ENCODE data around the gene HPSE.
A peak's percentile ranks its signal among the peaks of the same experiment; 100 is the strongest.

The HPSE gene

DNA sequence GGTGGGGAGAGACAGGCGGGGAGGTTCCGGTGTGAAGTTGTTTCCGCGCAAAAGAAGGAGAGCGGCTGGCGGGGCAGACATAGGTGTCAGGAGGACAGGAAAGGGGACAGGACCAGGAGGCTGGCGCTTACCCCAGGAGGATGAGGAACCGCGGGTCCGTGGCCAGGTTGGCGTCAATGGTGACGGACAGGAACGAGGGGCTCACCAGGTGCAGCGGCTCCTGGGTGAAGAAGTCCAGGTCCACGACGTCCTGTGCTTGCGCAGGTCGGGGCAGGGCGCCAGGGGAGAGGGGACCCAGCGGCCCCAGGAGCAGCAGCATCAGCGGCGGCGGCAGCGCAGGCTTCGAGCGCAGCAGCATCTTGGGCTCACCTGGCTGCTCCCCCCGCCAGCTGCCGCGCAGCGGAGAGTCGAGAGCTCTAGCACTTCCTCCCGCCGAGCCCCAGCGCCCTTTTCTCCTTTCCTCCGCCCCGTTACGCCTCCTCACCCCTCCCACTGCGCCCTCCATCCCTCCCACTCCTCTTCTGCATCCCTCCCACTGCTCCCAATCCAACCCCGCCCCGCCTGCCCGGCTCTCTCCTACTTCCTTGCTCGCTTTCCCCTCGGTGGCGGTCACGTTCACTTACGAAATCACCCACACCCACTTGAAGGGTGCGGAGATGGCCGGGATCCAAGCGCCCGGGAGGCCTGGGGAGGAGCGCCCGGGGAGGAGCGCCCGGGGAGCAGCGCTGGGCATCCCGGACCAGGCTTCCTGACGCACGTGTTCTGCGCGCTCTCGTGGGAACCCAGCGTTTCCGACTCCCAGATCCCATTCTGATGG is at the start of gene HPSE:
Gene HPSE (minus strand): TSS at position 424 of the 817 bp plus-strand sequence. CDS start 66 bp downstream, at position 358.
- FAIRE-seq: no peak
- peak; percentile 44 for DNase-seq (ENCODE audit: insufficient read length, low spot score)

DNA sequence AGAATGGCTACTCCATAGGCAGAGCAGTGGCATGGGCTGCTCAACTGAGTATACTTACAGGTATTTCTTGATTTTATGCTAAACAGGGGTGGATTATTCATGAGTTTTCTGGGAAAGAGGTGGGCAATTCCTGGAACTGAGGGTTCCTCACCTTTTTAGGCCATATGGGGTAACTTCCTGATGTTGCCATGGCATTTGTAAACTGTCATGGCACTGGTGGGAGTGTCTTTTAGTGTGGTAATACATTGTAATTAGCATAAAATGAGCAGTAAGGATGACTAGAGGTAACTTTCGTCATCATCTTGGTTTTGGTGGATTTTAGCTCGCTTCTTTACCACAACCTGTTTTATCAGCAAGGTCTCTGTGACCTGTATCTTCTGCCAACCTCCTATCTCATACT is 48.2 kb upstream of the HPSE start:
- no peak for FAIRE-seq

DNA sequence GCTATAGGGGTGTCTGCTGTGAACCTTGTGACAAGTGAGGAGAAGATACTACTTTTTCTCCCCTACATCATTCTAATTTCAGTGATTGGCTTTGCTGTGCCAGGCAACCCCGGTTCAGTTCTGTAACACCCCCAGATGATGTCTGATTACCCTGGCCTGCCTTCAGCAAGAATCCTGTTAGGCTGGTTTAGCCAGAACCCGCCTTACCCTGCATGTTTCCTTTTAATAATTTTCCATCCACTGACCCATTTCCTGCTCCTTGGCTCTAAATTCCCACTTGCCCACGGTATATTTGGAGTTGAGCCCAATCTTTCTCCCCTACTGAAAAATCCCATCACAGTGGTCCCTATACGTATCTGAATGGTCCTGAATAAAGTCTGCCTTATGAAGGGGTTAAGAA is 46.5 kb upstream of the HPSE start:
- FAIRE-seq: no peak

More for the DNA sequence above, 48.2 kb upstream of the HPSE start:
- no peak for DNase-seq (ENCODE audit: insufficient read length, low spot score)

GRCh38 chr4:83378419-83378818 is 43.8 kb upstream of the HPSE start:
- no peak for DNase-seq (ENCODE audit: insufficient read length, low spot score)
- FAIRE-seq: no peak

More for the DNA sequence above, 46.5 kb upstream of the HPSE start:
- DNase-seq (ENCODE audit: insufficient read length, low spot score): no peak

- no peak for FAIRE-seq
- DNase-seq (ENCODE audit: insufficient read length, low spot score): no peak
Observed at GRCh38 chr4:83372931-83373330, 38.3 kb upstream of the HPSE start.

DNA sequence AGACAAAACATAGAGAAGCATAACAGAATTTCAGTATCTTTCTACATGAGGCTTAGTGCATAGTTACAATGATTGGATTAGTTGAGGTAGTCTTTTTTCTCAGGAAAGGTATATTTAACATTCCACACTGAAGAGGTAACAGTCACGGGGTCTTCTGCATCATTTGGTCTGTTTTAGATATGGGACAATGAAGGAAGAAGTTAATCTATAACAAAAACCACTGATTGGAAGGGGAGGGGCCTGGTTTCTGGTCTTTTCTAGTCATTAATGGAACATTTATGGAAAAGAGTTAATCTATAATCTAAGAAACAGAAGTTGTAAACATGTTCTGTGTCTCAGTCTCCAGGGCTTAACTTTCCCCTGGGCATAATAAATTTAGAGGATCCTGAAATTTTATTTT is 37.3 kb upstream of the HPSE start:
- DNase-seq (ENCODE audit: insufficient read length, low spot score) (no peak), FAIRE-seq (no peak)

- DNase-seq (ENCODE audit: insufficient read length, low spot score) (no peak), FAIRE-seq (no peak)
Observed at GRCh38 chr4:83371235-83371634, 36.6 kb upstream of the HPSE start.

- FAIRE-seq (no peak), DNase-seq (ENCODE audit: insufficient read length, low spot score) (no peak)
Observed at GRCh38 chr4:83370640-83370906, 35.9 kb upstream of the HPSE start.

DNA sequence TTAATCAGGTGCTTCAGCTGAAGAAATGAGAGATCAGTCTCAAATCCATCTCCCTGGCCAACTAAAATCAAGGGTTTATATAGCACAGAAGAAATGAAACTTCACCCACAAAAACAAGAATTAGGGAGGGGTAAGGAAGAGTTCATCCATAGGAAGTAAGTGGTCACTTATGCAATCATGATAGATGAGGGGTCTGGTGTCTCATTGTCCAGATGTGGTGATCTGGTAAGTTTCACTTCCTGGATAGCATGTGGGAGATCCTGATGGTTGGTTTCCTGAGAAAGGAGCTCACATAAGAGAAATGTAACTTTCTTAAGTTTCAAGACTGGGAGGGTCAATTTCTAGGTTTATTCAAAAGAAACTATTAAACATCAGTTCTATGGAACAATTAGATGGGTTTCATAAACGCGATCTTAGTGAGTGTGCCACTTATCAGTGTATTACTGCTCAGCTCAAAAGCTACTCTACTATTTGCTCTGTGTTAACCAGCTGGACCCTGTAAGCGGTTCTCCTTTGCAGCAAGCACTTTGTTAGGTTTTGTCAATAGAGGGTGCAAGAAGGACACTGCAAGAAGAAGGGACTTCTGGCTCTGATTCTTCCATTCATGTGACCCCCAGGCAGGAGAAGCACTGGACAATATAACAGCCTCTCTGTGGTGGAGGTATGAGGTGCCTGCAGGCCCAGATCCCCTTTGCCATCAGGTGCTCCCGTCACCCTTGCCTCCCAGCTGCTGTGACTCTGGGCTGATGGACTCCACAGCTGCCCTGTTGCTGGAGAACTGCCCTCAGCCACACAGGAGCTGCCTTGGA is 35.4 kb upstream of the HPSE start:
- FAIRE-seq (no peak), DNase-seq (ENCODE audit: insufficient read length, low spot score) (no peak)

DNA sequence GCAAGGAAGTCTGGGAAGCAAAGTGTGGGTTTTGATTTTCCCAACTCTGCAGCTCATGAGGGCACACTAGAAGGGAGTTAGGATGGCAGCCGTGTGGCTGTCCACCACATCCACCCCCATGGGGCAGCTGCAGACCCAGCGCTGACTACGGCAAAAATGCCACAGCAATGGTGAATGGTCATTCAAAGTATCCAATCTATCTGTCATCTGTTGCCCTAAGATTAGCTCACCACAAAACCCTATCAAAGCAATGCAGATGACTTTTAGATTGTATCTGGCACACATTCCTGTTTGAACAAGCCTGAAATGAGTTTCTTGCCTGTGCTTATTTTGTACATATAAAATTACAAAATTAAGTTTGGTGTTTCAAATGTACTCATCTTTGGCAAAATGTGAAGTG is 29.7 kb upstream of the HPSE start:
- FAIRE-seq: no peak
- no peak for DNase-seq (ENCODE audit: insufficient read length, low spot score)

DNA sequence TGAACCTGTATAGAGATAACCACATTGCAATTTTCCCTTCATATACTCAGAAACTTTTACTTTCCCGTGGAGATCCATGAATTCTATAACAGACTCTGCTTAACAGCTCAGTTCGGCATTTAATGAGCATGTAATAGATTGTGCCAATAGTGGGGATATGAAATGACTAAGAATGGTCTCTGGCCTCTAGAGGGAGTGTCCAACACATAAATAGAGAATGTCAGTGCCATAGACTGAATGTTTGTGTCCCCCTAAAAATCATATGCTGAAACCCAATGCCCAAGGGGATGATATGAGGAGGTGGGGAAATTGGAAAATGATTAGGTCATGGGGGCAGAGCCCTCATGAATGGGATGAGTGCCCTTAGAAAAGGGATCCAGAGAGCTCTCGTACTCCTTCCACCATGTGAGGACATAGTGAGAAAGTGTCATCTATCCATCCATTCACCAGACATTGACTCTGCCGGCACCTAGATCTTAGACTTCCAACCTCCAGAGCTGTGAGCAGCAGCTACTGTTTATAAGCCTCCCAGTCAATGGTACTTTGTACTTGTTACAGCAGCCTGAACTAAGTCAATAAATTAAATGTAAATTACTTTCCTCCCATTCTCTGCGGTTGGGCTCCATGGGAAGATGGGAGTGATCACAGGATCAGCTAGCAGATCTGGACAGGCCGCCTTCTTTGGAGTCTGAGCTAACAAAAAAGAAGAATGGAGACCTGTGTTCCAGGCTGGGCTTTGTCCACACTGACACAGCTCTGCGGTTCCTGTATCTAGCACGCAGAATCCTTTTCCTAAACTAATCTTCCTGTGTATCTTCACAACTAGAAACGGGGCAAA is 28.1 kb upstream of the HPSE start:
- DNase-seq (ENCODE audit: insufficient read length, low spot score) (no peak), FAIRE-seq (no peak)

- DNase-seq (ENCODE audit: insufficient read length, low spot score) (no peak), FAIRE-seq (no peak)
Observed at GRCh38 chr4:83361416-83362103, 26.9 kb upstream of the HPSE start.

DNA sequence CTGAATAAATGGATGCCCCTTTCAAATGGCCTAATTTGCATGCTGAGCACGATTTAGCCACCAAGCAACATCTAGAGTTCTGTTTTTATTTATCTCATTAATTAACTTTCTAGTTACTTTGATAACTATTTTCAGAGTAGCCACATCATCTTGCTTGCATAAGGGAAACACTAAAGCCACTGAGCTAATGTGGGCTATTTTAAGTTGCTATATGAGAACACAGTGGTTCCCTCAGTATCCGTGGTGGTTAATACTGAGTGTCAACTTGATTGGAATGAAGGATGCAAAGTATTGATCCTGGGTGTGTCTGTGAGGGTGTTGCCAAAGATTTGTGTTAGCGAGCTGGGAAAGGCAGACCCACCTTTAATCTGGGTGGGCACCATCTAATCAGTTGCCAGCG is 25.4 kb upstream of the HPSE start:
- no peak for FAIRE-seq
- DNase-seq (ENCODE audit: insufficient read length, low spot score): no peak

GRCh38 chr4:83358410-83358809 is 23.8 kb upstream of the HPSE start:
- FAIRE-seq: no peak
- DNase-seq (ENCODE audit: insufficient read length, low spot score): peak; percentile 59

GRCh38 chr4:83356899-83357661 is 22.4 kb upstream of the HPSE start:
- FAIRE-seq: no peak
- peak; percentile 35 for DNase-seq (ENCODE audit: insufficient read length, low spot score)

DNA sequence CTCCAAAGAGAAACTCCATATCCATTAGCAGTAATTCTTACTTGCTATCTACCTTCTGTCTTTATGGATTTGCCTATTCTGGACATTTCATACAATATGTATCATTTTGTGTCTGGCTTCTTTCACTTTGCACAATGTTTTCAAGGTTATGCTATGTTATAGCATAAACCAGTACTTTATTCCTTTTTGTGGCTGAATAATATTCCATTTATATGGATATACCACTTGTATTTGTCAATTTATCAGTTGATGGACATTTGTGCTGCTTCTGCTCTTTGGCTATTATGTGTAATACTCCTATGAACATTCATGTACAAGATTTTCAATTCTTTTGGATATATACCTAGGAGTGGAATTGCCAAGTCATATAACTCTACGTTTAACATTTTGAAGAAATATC is 18.9 kb upstream of the HPSE start:
- no peak for DNase-seq (ENCODE audit: insufficient read length, low spot score)
- no peak for FAIRE-seq

GRCh38 chr4:83348074-83348473 is 13.4 kb upstream of the HPSE start:
- FAIRE-seq (no peak), DNase-seq (ENCODE audit: insufficient read length, low spot score) (no peak)

DNA sequence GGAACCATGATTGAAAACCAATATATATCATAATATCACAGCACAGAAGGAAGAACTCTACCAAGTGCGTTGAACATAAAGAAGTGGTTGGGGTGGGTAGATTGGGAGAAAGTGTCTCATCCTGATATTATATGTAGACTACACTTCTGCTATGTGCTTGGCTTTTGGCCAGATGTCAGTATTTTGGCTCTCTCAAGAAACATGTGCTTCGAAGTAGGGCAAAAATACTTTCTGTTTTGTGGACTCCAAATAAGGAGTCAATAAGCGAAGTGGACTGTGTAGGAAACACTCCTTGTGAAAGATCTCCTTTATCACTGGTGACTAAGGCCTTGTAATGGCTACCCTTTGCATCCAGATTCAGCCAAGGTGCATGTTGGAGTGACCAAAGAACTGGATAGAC is 7.8 kb upstream of the HPSE start:
- DNase-seq (ENCODE audit: insufficient read length, low spot score): no peak
- no peak for FAIRE-seq

DNA sequence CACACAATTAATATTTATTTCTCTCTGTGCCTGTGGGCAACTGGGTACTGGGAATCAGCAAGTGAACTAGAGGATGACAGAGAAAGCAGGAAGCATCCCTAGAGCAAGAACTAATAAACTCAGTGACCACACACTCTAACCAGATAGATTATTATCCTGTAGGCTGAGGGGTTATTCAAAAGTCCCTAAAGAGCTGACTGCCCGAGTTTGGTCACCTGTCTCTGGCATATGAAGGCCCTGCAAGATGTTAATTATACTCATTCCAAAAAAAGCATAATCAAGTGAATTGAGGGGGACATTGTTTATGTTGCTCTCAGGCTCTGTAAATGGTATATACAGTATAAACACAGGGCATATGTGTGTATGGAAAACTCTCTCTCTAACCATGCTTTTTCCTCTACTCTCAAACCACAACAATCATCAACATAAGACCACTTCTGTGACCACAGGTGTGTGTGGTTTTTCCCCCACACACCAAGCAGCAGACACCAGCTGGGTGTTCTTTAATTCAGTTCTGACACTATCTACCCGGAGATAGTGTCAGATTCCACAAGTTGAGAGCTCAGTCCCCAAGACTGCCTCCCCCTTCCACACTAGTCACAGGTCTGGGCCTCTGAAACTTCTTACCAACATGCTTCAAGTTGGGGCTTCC is 6.2 kb upstream of the HPSE start:
- FAIRE-seq: no peak
- DNase-seq (ENCODE audit: insufficient read length, low spot score): no peak

DNA sequence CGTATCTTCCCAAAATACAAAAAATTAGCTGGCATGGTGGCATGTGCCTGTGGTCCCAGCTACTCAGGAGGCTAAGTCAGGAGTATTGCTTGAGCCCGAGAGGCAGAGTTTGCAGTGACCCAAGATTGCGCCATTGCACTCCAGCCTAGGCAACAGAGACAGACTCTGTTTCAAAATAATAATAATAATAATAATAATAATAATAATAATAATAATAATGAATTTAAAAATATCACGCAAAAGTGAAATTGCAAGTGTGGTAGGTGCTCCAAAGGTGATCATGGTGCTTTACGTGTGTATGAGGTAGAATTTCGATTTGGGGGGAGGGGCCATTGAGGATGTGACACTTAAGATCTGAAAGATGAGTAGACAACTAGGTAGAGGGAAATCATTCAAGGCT is 4.9 kb upstream of the HPSE start:
- FAIRE-seq: no peak

More for the DNA sequence above, 4.9 kb upstream of the HPSE start:
- DNase-seq (ENCODE audit: insufficient read length, low spot score): no peak

Data from HTR-8/SVneo (cell line).